Prostate gland (tissue), 2 donors: Measurements from ENCODE around the gene DYNLRB1.

ENCODE experiments used
- POLR2A ChIP-seq: fragments of 450-650 bp; IDR thresholded peaks from one replicate; pipeline ENCODE4 v1.6.1; 2016; ENCODE audit warnings: antibody characterized with exemption, mild to moderate bottlenecking
- POLR2AphosphoS5 ChIP-seq: sonication (generic); formaldehyde crosslinking; IDR thresholded peaks from one replicate; pipeline ENCODE4 v1.6.1; 2017; ENCODE audit warnings: antibody characterized with exemption
- TF ChIP-seq, protein P1 (sequence below), 4 experiments: fragments of 200-600 bp in 2 of 4; fragments of 450-650 bp in 2 of 4; sonication (generic) in 2 of 4; IDR thresholded peaks; 1 replicate in 3 of 4; 2 replicates in 1 of 4; pipeline ENCODE4 v1.5.1; 2016 to 2019; ENCODE audit warnings: antibody characterized with exemption in 4 of 4, mild to moderate bottlenecking in 2 of 4, moderate library complexity in 2 of 4

GRCh38 chr20:34578025-34578424 lies 61.8 kb downstream of the DYNLRB1 start:
- TF ChIP-seq, protein P1, sequence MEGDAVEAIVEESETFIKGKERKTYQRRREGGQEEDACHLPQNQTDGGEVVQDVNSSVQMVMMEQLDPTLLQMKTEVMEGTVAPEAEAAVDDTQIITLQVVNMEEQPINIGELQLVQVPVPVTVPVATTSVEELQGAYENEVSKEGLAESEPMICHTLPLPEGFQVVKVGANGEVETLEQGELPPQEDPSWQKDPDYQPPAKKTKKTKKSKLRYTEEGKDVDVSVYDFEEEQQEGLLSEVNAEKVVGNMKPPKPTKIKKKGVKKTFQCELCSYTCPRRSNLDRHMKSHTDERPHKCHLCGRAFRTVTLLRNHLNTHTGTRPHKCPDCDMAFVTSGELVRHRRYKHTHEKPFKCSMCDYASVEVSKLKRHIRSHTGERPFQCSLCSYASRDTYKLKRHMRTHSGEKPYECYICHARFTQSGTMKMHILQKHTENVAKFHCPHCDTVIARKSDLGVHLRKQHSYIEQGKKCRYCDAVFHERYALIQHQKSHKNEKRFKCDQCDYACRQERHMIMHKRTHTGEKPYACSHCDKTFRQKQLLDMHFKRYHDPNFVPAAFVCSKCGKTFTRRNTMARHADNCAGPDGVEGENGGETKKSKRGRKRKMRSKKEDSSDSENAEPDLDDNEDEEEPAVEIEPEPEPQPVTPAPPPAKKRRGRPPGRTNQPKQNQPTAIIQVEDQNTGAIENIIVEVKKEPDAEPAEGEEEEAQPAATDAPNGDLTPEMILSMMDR (IDR thresholded peaks at IDR 0.05): no peak
- no peak for TF ChIP-seq POLR2A
- TF ChIP-seq POLR2AphosphoS5: no peak
